ENCODE results near the gene RFNG.

GRCh38 chr17:82001571-82002056 lies 50.0 kb downstream of the RFNG start:
- TF ChIP-seq, protein P1, sequence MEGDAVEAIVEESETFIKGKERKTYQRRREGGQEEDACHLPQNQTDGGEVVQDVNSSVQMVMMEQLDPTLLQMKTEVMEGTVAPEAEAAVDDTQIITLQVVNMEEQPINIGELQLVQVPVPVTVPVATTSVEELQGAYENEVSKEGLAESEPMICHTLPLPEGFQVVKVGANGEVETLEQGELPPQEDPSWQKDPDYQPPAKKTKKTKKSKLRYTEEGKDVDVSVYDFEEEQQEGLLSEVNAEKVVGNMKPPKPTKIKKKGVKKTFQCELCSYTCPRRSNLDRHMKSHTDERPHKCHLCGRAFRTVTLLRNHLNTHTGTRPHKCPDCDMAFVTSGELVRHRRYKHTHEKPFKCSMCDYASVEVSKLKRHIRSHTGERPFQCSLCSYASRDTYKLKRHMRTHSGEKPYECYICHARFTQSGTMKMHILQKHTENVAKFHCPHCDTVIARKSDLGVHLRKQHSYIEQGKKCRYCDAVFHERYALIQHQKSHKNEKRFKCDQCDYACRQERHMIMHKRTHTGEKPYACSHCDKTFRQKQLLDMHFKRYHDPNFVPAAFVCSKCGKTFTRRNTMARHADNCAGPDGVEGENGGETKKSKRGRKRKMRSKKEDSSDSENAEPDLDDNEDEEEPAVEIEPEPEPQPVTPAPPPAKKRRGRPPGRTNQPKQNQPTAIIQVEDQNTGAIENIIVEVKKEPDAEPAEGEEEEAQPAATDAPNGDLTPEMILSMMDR (IDR thresholded peaks at IDR 0.05; ENCODE audit: insufficient read depth, low read length): no peak
- no peak for TF ChIP-seq SPI1 (IDR thresholded peaks at IDR 0.05; ENCODE audit: borderline replicate concordance, low read depth)
